ENCODE measurements around the gene RFNG.
A peak's percentile ranks its signal among the peaks of the same experiment; 100 is the strongest.
"Not testable (repeated sequence)": the region's sequence is repeated elsewhere in the genome, so short reads cannot be mapped to it uniquely, and the experiment has no call there.

RFNG gene

DNA sequence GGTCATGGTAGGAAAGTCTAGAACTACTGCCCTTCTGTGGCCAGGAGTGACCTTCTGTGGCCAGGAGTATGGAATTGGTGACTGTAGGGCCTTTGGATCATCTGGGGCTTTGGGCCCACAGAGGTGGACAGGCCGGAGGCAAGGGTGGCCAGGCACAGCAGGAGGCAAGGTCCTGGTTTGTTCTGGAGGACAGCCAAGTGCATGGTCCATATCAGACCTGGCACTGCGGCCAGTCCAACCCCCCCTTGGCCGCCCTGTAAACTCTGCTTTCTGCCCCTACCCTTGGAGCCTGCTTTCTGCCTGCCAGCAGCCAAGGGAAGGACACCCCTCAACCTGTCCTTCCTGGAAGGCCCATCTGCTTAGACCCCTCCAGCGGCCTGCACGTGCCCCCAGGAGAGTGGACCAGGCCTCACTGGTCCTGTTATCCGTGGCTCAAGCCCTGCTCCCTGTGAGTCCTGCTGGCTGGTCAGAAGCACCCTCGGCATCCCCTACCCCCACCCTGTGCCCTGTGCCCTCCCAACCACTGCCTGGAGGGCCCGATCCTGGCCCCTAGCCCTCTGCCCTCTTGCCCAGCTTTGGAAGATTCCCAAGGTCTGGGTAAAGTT is 11.8 kb downstream of the RFNG start:
- Histone ChIP-seq H3K27ac (ENCODE audit: low read length) (no peak overlapping the region), H3K36me3 (ENCODE audit: insufficient read depth, low read depth, low read length) (peaks cover 5% of the 10 kb centered on the region; the same call in 1 of the 2 replicates), H3K4me1 (ENCODE audit: insufficient read depth, low read length) (peaks cover 3% of the 10 kb centered on the region; the same call in 1 of the 2 replicates), H3K27me3 (ENCODE audit: insufficient read depth, low read length) (0 out of 2 replicates have a peak, but pooled peaks cover 3% of the 10 kb centered on the region), H3K9ac (ENCODE audit: low read depth, low read length) (no peak overlapping the region), H3K4me3 (ENCODE audit: low read length) (no peak overlapping the region), H3K9me3 (ENCODE audit: insufficient read depth, low read depth, low read length) (no peaks in the 10 kb centered on the region)

DNA sequence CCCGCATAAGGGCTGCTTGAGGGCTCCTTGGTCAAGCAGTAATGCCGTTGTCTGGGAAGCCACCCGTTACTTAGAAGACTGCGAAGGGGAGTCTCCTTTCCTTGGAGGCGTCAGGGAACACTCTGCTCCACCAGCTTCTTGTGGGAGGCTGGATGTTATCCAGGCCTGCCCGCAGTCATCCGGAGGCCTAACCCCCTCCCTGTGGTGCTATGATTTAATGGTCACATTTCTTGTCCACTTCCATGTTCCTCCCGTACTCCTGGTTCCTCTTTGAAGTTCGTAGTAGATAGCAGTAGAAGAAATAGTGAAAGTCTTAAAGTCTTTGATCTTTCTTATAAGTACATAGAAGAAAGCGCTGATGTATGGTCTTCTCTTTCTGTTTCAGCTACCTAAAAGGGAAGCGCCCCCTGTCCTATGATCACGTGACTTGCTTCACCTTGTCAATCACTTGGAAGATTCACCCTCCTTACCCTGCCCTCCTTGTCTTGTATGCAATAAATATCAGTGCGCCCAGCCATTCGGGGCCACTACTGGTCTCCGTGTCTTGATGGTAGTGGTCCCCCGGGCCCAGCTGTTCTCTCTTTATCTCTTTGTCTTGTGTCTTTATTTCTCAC is 12.7 kb downstream of the RFNG start:
- H3K27ac ChIP-seq (ENCODE audit: low read length); H3K36me3 ChIP-seq (ENCODE audit: insufficient read depth, low read depth, low read length); H3K9me3 ChIP-seq (ENCODE audit: insufficient read depth, low read depth, low read length); H3K27me3 ChIP-seq (ENCODE audit: insufficient read depth, low read length); H3K4me3 ChIP-seq (ENCODE audit: low read length); H3K9ac ChIP-seq (ENCODE audit: low read depth, low read length); H3K4me1 ChIP-seq (ENCODE audit: insufficient read depth, low read length): not testable (repeated sequence)

DNA sequence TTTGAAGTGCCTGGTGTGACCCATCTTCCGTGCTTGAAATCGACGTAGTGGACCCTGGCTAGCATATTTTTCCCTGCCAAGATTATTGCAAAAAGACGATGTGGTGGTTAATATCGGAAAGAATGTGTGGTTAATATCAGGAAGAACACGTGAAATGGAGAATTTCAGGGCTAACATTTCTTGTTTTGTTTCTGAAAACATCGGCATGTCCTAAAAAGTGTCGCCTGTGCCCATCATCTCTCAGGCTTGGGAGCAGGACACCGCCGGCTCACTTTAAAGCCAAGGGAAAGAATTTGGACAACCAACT is 13.8 kb downstream of the RFNG start:
- Histone ChIP-seq H3K9me3 (ENCODE audit: insufficient read depth, low read depth, low read length) (no peaks in the 10 kb centered on the region), H3K9ac (ENCODE audit: low read depth, low read length) (peak overlapping the region; percentile 65; the same call in 1 of the 2 replicates), H3K27me3 (ENCODE audit: insufficient read depth, low read length) (0 out of 2 replicates have a peak, but pooled peaks cover 3% of the 10 kb centered on the region), H3K36me3 (ENCODE audit: insufficient read depth, low read depth, low read length) (peaks cover 5% of the 10 kb centered on the region; the same call in 1 of the 2 replicates), H3K4me3 (ENCODE audit: low read length) (peak overlapping the region; percentile 60), H3K27ac (ENCODE audit: low read length) (no peak overlapping the region), H3K4me1 (ENCODE audit: insufficient read depth, low read length) (peaks cover 3% of the 10 kb centered on the region; the same call in 1 of the 2 replicates)

DNA sequence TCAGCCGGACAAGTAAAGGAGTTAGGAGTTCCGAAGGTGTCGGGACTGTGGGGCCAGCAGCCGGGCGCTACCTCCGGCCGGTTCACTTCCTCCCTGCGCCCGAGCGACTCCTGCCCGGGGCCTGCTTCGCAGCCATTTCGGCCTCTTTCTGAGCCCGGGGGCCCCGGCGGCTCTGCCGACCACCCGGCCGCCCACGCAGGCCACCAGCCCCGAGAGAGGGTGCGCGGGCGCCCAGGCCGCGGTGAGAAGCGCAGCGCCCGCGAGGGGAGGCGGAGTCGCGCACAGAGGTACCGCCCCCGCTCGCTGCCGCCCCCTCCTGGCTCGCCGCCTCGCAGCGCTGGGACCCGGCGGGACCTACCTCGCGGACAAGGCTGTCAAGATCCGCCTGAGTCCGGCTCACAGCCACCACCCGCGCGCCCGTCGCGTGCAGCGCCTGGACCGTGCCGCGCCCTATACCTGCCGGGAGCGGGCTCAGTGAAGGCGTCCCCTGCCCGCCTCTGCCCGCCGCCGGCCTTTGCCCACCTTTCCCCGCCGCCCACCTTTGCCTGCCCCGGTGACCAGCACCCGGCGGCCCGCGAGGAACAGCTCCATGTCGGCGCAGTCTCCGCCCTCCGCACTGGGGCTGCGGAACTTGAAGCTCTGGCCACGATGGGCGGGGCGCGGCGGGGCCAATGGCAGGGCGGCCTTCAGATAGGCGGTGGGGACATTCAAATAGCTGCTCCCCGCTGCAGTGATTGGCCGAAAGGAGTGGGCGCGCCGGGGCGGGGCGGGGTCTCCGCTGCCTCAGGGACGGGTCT is 14.3 kb downstream of the RFNG start, which contains the start of gene DCXR:
Gene DCXR, minus strand, starts transcription at position 606 of the 797 bp plus-strand sequence. Its CDS starts 15 bp downstream, at position 591.
- Histone ChIP-seq H3K36me3 (ENCODE audit: insufficient read depth, low read depth, low read length) (peaks cover 5% of the 10 kb centered on the region; the same call in 1 of the 2 replicates), H3K27ac (ENCODE audit: low read length) (no peak within 1 kb of the TSS)

DNA sequence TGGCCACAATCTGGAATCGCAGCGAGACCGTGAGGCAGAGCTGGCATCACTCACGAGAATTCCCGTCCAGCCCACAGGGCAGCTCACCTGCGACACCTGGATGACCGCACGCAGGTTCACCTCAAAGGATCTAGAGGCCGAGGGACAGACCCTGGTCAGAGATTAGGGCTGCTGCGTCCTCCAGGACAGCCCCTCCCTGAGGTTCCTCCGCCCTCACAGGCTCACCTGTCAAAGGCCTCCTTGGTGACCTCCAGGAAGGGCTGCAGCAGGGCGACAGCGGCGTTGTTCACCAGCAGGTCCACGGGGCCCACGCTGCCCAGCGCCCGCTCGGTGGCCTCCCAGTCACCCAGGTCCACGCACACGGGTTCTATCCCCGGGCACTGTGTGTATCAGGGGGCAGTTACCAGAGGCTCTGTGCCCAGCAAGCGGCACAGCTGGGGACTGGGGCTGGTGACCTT is 14.9 kb downstream of the RFNG start:
- H3K27me3 ChIP-seq (ENCODE audit: insufficient read depth, low read length), result 0 out of 2 replicates have a peak, but pooled peaks cover 3% of the 10 kb centered on the region
- peaks cover 5% of the 10 kb centered on the region; the same call in 1 of the 2 replicates for H3K36me3 ChIP-seq (ENCODE audit: insufficient read depth, low read depth, low read length)
- H3K9ac ChIP-seq (ENCODE audit: low read depth, low read length), result peak overlapping the region; percentile 64; the same call in 1 of the 2 replicates
- H3K4me3 ChIP-seq (ENCODE audit: low read length), result peak overlapping the region; percentile 73
- H3K4me1 ChIP-seq (ENCODE audit: insufficient read depth, low read length), result peaks cover 6% of the 10 kb centered on the region; the same call in 1 of the 2 replicates
- H3K9me3 ChIP-seq (ENCODE audit: insufficient read depth, low read depth, low read length), result no peaks in the 10 kb centered on the region
- no peak overlapping the region for H3K27ac ChIP-seq (ENCODE audit: low read length)

More for the DNA sequence above, 14.3 kb downstream of the RFNG start, which contains the start of gene DCXR:
- Histone ChIP-seq H3K9ac (ENCODE audit: low read depth, low read length) (peak within 1 kb of the TSS; percentile 65; the same call in 1 of the 2 replicates), H3K4me3 (ENCODE audit: low read length) (peak within 1 kb of the TSS; percentile 73), H3K4me1 (ENCODE audit: insufficient read depth, low read length) (peaks cover 6% of the 10 kb centered on the region; the same call in 1 of the 2 replicates), H3K9me3 (ENCODE audit: insufficient read depth, low read depth, low read length) (no peaks in the 10 kb centered on the region), H3K27me3 (ENCODE audit: insufficient read depth, low read length) (0 out of 2 replicates have a peak, but pooled peaks cover 3% of the 10 kb centered on the region)

DNA sequence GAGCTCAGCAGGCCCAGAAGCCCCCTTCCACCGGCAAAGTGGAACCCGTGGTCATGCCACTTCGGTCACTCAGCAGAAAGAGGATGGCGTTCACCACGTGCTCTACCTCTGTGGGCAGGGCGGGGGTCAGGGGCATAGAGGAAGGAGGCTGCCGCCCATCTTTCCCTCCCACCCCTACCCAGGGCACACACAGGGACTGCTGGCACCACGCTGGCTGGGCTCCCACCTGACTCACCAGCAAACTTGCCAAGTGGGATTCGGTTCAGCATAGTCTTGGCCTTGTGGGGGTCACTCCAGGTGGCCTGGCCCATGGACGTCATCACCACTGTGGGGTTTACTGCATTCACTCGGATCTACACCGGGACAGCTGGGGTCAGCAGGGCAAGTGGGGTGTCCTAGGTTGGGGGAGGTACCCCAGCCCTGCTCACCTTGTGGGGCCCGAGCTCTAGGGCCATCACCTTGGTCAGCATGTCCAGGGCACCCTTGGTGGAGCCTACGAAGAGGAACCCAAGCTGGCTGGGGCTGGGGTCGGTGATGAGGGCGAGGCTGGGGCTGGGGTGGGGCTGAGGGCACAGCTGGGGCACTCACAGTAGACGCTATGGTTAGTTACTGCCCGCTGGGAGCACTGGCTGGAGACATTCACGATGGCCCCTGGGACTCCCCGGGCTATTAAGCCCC is 15.5 kb downstream of the RFNG start:
- Histone ChIP-seq H3K27me3 (ENCODE audit: insufficient read depth, low read length) (0 out of 2 replicates have a peak, but pooled peaks cover 3% of the 10 kb centered on the region), H3K27ac (ENCODE audit: low read length) (no peak overlapping the region), H3K9me3 (ENCODE audit: insufficient read depth, low read depth, low read length) (no peaks in the 10 kb centered on the region), H3K9ac (ENCODE audit: low read depth, low read length) (0 out of 2 replicates have a peak overlapping the region, but pooled peaks have one; percentile 64), H3K36me3 (ENCODE audit: insufficient read depth, low read depth, low read length) (peaks cover 5% of the 10 kb centered on the region; the same call in 1 of the 2 replicates), H3K4me1 (ENCODE audit: insufficient read depth, low read length) (peaks cover 6% of the 10 kb centered on the region; the same call in 1 of the 2 replicates), H3K4me3 (ENCODE audit: low read length) (peak overlapping the region; percentile 73)

DNA sequence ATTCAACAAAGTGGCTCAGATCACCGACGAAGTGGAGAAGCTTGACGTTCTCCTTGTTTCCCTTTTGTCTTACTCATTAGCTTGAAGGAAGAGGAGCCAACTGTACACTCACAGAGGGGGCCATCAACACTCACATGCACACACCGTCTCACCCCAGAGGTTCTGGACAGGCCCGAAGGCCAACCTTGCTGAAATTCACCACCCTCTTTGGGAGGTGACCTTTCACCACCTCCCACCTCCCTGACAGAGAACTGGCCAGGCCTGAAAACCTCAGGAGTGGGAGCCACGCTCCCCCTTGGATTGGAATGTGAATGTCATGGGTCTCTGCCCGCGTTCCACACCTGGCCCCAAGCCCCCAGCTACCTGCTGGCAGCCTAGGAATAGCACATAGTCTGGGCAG is 16.1 kb downstream of the RFNG start:
- Histone ChIP-seq H3K36me3 (ENCODE audit: insufficient read depth, low read depth, low read length) (peaks cover 5% of the 10 kb centered on the region; the same call in 1 of the 2 replicates), H3K4me1 (ENCODE audit: insufficient read depth, low read length) (peaks cover 6% of the 10 kb centered on the region; the same call in 1 of the 2 replicates), H3K9ac (ENCODE audit: low read depth, low read length) (no peak overlapping the region), H3K27me3 (ENCODE audit: insufficient read depth, low read length) (0 out of 2 replicates have a peak, but pooled peaks cover 3% of the 10 kb centered on the region), H3K4me3 (ENCODE audit: low read length) (no peak overlapping the region), H3K9me3 (ENCODE audit: insufficient read depth, low read depth, low read length) (no peaks in the 10 kb centered on the region), H3K27ac (ENCODE audit: low read length) (no peak overlapping the region)

DNA sequence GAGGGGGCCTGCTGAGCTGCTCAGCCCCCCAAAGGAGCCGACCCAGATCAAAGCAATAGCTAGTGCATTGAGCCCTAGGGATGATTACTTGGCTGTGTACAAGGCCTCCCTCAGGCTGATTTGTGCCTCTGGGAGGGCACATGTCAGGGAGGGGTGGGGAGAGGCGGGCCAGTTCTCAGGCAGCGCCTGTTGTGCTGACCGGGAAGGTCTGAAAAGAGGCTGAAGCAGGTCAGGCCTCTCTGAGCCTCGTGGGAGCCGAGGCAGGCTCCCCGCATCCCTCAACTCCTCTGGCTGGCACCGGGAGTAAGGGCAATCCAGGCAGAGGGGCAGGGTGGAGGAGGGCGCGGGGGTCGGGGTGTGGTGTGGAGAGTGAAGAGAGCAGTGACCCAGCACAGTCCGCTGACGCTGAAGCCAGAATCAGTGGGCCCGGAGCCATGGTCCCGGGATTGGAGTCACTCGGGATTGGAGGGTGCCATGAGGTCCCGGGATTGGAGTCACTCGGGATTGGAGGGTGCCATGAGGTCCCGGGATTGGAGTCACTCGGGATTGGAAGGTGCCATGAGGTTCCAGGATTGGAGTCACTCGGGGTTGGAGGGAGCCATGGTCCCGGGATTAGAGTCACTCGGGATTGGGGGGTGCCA is 17.1 kb downstream of the RFNG start:
- Histone ChIP-seq H3K36me3 (ENCODE audit: insufficient read depth, low read depth, low read length) (peaks cover 5% of the 10 kb centered on the region; the same call in 1 of the 2 replicates), H3K27ac (ENCODE audit: low read length) (no peak overlapping the region), H3K9me3 (ENCODE audit: insufficient read depth, low read depth, low read length) (no peaks in the 10 kb centered on the region), H3K27me3 (ENCODE audit: insufficient read depth, low read length) (0 out of 2 replicates have a peak, but pooled peaks cover 3% of the 10 kb centered on the region), H3K4me3 (ENCODE audit: low read length) (no peak overlapping the region), H3K4me1 (ENCODE audit: insufficient read depth, low read length) (peaks cover 6% of the 10 kb centered on the region; the same call in 1 of the 2 replicates), H3K9ac (ENCODE audit: low read depth, low read length) (no peak overlapping the region)

DNA sequence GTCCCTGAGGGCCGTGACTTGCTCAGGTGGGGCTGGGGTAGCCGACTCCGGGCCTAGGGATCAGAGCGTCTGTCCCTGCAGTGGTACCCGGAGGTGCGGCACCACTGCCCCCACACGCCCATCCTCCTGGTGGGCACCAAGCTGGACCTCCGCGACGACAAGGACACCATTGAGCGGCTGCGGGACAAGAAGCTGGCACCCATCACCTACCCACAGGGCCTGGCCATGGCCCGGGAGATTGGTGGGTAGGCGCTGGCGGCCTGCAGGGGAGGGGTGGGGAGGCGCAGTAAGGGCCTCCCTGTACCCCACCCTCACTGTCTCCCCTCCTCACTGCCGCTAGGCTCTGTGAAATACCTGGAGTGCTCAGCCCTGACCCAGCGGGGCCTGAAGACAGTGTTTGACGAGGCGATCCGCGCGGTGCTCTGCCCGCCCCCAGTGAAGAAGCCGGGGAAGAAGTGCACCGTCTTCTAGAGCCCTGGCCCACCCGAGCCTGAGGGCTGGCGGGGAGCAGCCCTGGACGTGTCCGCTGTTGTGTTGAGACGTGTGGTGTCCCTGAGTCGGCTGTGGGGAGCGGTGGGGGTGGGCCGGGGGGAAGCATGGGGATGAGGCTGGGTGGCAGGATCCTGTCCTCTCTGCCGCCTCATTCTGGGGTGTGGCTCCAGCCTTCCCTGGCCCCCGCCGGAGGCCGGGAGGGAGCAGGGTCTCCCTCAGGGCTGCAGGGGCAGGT is 18.1 kb downstream of the RFNG start:
- H3K9ac ChIP-seq (ENCODE audit: low read depth, low read length), result no peak overlapping the region
- no peak overlapping the region for H3K4me3 ChIP-seq (ENCODE audit: low read length)
- no peak overlapping the region for H3K27ac ChIP-seq (ENCODE audit: low read length)
- 0 out of 2 replicates have a peak, but pooled peaks cover 3% of the 10 kb centered on the region for H3K27me3 ChIP-seq (ENCODE audit: insufficient read depth, low read length)
- peaks cover 5% of the 10 kb centered on the region; the same call in 1 of the 2 replicates for H3K36me3 ChIP-seq (ENCODE audit: insufficient read depth, low read depth, low read length)
- no peaks in the 10 kb centered on the region for H3K9me3 ChIP-seq (ENCODE audit: insufficient read depth, low read depth, low read length)
- peaks cover 6% of the 10 kb centered on the region; the same call in 1 of the 2 replicates for H3K4me1 ChIP-seq (ENCODE audit: insufficient read depth, low read length)
